ENCODE measurements around the gene C1QTNF5. TPM values are rescaled to one million over a fixed set of nuclear protein-coding genes. Genes with fewer than 3 reads are reported as not detected.

Gene C1QTNF5
- total RNA-seq, 2 donors from 2014 or later = not detected

GRCh38 chr11:119323532-119324033 is 17.1 kb downstream of the C1QTNF5 start:
- no peaks in the 10 kb centered on the region for H3K36me3 Mint-ChIP-seq (ENCODE audit: low read depth)
- peak overlapping the region; percentile 3 for H3K4me3 Mint-ChIP-seq
- H3K27ac Mint-ChIP-seq = no peak overlapping the region
- no peak for ATAC-seq (replicated peaks)
- H3K9me3 Mint-ChIP-seq = no peaks in the 10 kb centered on the region
- H3K27me3 Mint-ChIP-seq = no peaks in the 10 kb centered on the region
- peaks cover 19% of the 10 kb centered on the region for H3K4me1 Mint-ChIP-seq

GRCh38 chr11:119322921-119323531 is 17.7 kb downstream of the C1QTNF5 start:
- Mint-ChIP-seq H3K4me1 (peaks cover 22% of the 10 kb centered on the region), H3K27me3 (no peaks in the 10 kb centered on the region), H3K4me3 (peak overlapping the region; percentile 3), H3K9me3 (no peaks in the 10 kb centered on the region), H3K27ac (no peak overlapping the region), H3K36me3 (ENCODE audit: low read depth) (no peaks in the 10 kb centered on the region)
- ATAC-seq (replicated peaks) = no peak

- Mint-ChIP-seq H3K9me3 (no peaks in the 10 kb centered on the region), H3K36me3 (ENCODE audit: low read depth) (no peaks in the 10 kb centered on the region), H3K4me1 (peaks cover 22% of the 10 kb centered on the region), H3K27ac (no peak overlapping the region), H3K27me3 (no peaks in the 10 kb centered on the region), H3K4me3 (peak overlapping the region; percentile 85)
- ATAC-seq (replicated peaks) = no peak
Measured at GRCh38 chr11:119322360-119322739, 18.3 kb downstream of the C1QTNF5 start.

- no peaks in the 10 kb centered on the region for H3K9me3 Mint-ChIP-seq
- no peaks in the 10 kb centered on the region for H3K27me3 Mint-ChIP-seq
- peak overlapping the region; percentile 88 for H3K27ac Mint-ChIP-seq
- peaks cover 22% of the 10 kb centered on the region for H3K4me1 Mint-ChIP-seq
- H3K4me3 Mint-ChIP-seq = peak overlapping the region; percentile 85
- H3K36me3 Mint-ChIP-seq (ENCODE audit: low read depth) = no peaks in the 10 kb centered on the region
- peak; percentile 70 for ATAC-seq (replicated peaks)
Measured at GRCh38 chr11:119320776-119321524, 19.7 kb downstream of the C1QTNF5 start.

- Mint-ChIP-seq H3K27me3 (no peaks in the 10 kb centered on the region), H3K9me3 (no peaks in the 10 kb centered on the region), H3K36me3 (ENCODE audit: low read depth) (no peaks in the 10 kb centered on the region), H3K4me1 (peaks cover 22% of the 10 kb centered on the region), H3K4me3 (peak overlapping the region; percentile 74), H3K27ac (peak overlapping the region; percentile 39)
- ATAC-seq (replicated peaks) = no peak
Measured at GRCh38 chr11:119320240-119320775, 20.4 kb downstream of the C1QTNF5 start.

- ATAC-seq (replicated peaks) = no peak
- Mint-ChIP-seq H3K27ac (peak overlapping the region; percentile 39), H3K27me3 (no peaks in the 10 kb centered on the region), H3K9me3 (no peaks in the 10 kb centered on the region), H3K36me3 (ENCODE audit: low read depth) (no peaks in the 10 kb centered on the region), H3K4me3 (peak overlapping the region; percentile 74), H3K4me1 (peaks cover 22% of the 10 kb centered on the region)
Measured at GRCh38 chr11:119319700-119320239, 20.9 kb downstream of the C1QTNF5 start.

- H3K4me3 Mint-ChIP-seq = peak overlapping the region; percentile 74
- H3K4me1 Mint-ChIP-seq = peaks cover 22% of the 10 kb centered on the region
- no peaks in the 10 kb centered on the region for H3K27me3 Mint-ChIP-seq
- no peaks in the 10 kb centered on the region for H3K9me3 Mint-ChIP-seq
- H3K27ac Mint-ChIP-seq = peak overlapping the region; percentile 90
- H3K36me3 Mint-ChIP-seq (ENCODE audit: low read depth) = no peaks in the 10 kb centered on the region
- no peak for ATAC-seq (replicated peaks)
Measured at GRCh38 chr11:119319136-119319699, 21.5 kb downstream of the C1QTNF5 start.

- peak overlapping the region; percentile 90 for H3K27ac Mint-ChIP-seq
- H3K4me3 Mint-ChIP-seq = peak overlapping the region; percentile 74
- H3K4me1 Mint-ChIP-seq = peaks cover 18% of the 10 kb centered on the region
- peak; percentile 64 for ATAC-seq (replicated peaks)
- no peaks in the 10 kb centered on the region for H3K27me3 Mint-ChIP-seq
- no peaks in the 10 kb centered on the region for H3K9me3 Mint-ChIP-seq
- no peaks in the 10 kb centered on the region for H3K36me3 Mint-ChIP-seq (ENCODE audit: low read depth)
Measured at GRCh38 chr11:119318240-119319135, 22.2 kb downstream of the C1QTNF5 start.

GRCh38 chr11:119317592-119318239 is 23.0 kb downstream of the C1QTNF5 start:
- ATAC-seq (replicated peaks) = no peak
- Mint-ChIP-seq H3K27ac (no peak overlapping the region), H3K4me1 (peaks cover 17% of the 10 kb centered on the region), H3K9me3 (no peaks in the 10 kb centered on the region), H3K27me3 (no peaks in the 10 kb centered on the region), H3K4me3 (peak overlapping the region; percentile 74), H3K36me3 (ENCODE audit: low read depth) (no peaks in the 10 kb centered on the region)

GRCh38 chr11:119316729-119317591 is 23.7 kb downstream of the C1QTNF5 start, which contains the start of gene MCAM:
MCAM (minus strand) TSS chr11:119317130; CDS start chr11:119317101, 29 bp downstream.
- Mint-ChIP-seq H3K9me3 (no peaks in the 10 kb centered on the region), H3K4me3 (peak within 1 kb of the TSS; percentile 81), H3K4me1 (peaks cover 13% of the 10 kb centered on the region), H3K27ac (no peak within 1 kb of the TSS), H3K36me3 (ENCODE audit: low read depth) (no peaks in the 10 kb centered on the region), H3K27me3 (no peaks in the 10 kb centered on the region)
- no peak for ATAC-seq (replicated peaks)

GRCh38 chr11:119316016-119316728 is 24.5 kb downstream of the C1QTNF5 start:
- peaks cover 13% of the 10 kb centered on the region for H3K4me1 Mint-ChIP-seq
- no peaks in the 10 kb centered on the region for H3K27me3 Mint-ChIP-seq
- H3K27ac Mint-ChIP-seq = peak overlapping the region; percentile 54
- H3K9me3 Mint-ChIP-seq = no peaks in the 10 kb centered on the region
- H3K4me3 Mint-ChIP-seq = peak overlapping the region; percentile 81
- no peaks in the 10 kb centered on the region for H3K36me3 Mint-ChIP-seq (ENCODE audit: low read depth)
- ATAC-seq (replicated peaks) = no peak
